Endothelial cell of umbilical vein (primary cell): Measurements from ENCODE around the gene CDC42BPB. TPM values are rescaled to one million over a fixed set of nuclear protein-coding genes. Genes with fewer than 3 reads are reported as not detected.

Experiments
- BruUV-seq: library from RNA; stranded (reverse); fragments of 400-500 nt; replicated peaks from 2 replicates; lab custom pipeline; 2021; lab: Mats Ljungman, UMichigan
- CTCF ChIA-PET: fragments of 300-600, 350-600 bp; sonication (Branson Sonifier 250); formaldehyde crosslinking; loops from one replicate; lab custom pipeline; 2021; ENCODE audit warnings: antibody characterized with exemption, inconsistent platforms; lab: Charles Lee
- POLR2A ChIA-PET: fragments of 300-600, 350-600 bp; sonication (Branson Sonifier 250); formaldehyde crosslinking; loops from one replicate; lab custom pipeline; 2021; ENCODE audit warnings: antibody characterized with exemption, inconsistent platforms; lab: Charles Lee
- DNase-seq: peaks from one replicate; pipeline ENCODE4 v3.0.0-alpha.2; 2011; ENCODE audit warnings: low read depth, low spot score
- FAIRE-seq: peaks from 2 replicates; lab custom pipeline; 2011; peaks lifted over from hg19 to GRCh38; lab: Jason Lieb, UNC
- H2AFZ ChIP-seq: 2 replicates; pipeline ENCODE4 v1.6.0; 2012; ENCODE audit warnings: low read depth, low read length, control low read depth, inconsistent platforms
- H3K27ac ChIP-seq: 2 replicates; pipeline ENCODE4 v1.5.1; 2011; ENCODE audit warnings: low read depth, mild to moderate bottlenecking, control low read depth, low read length, moderate library complexity; ENCODE audit not compliant: insufficient read depth
- H3K27me3 ChIP-seq, 2 experiments: 2 replicates each; pipeline versions ENCODE4 v1.6.0 to v1.6.1; 2011; ENCODE audit warnings: low read length in 2 of 2, mixed read lengths in 1 of 2; ENCODE audit not compliant: control insufficient read depth in 2 of 2, insufficient read depth in 2 of 2
- H3K36me3 ChIP-seq, 2 experiments: 2 replicates in 1 of 2; 3 replicates in 1 of 2; pipeline ENCODE4 v1.5.1; 2011; ENCODE audit warnings: low read length in 2 of 2, mild to moderate bottlenecking in 1 of 2, moderate library complexity in 1 of 2; ENCODE audit not compliant: control insufficient read depth in 2 of 2, insufficient read depth in 2 of 2; ENCODE audit errors: extremely low read depth in 1 of 2
- H3K4me1 ChIP-seq: 3 replicates; pipeline ENCODE4 v1.5.1; 2011; ENCODE audit warnings: mild to moderate bottlenecking, low read length; ENCODE audit not compliant: control insufficient read depth, insufficient read depth; ENCODE audit errors: extremely low read depth
- H3K4me2 ChIP-seq: 2 replicates; pipeline ENCODE4 v1.6.1; 2011; ENCODE audit warnings: low read length, control low read depth, mixed read lengths; ENCODE audit not compliant: insufficient read depth
- H3K4me3 ChIP-seq, 3 experiments: fragments of 200-600 bp in 1 of 3; sonication (generic), shearing (Covaris generic) in 1 of 3; replicated peaks in 1 of 3; 2 replicates each; pipeline ENCODE4 v1.5.1; 2011 to 2016; ENCODE audit warnings: control low read depth in 3 of 3, low read length in 3 of 3, mild to moderate bottlenecking in 2 of 3, inconsistent platforms in 1 of 3, low read depth in 1 of 3, moderate library complexity in 1 of 3; ENCODE audit not compliant: insufficient read depth in 1 of 3
- H3K79me2 ChIP-seq: 2 replicates; pipeline ENCODE4 v1.6.0; 2012; ENCODE audit warnings: low read length, inconsistent platforms; ENCODE audit not compliant: control insufficient read depth, insufficient read depth
- H3K9ac ChIP-seq: replicated peaks from 2 replicates; pipeline ENCODE3; 2011; ENCODE audit warnings: low read length, control low read depth; ENCODE audit not compliant: insufficient read depth; ENCODE audit errors: extremely low read depth
- H3K9me1 ChIP-seq: replicated peaks from 3 replicates; pipeline ENCODE4 v1.6.0; 2011; ENCODE audit warnings: mild to moderate bottlenecking, low read length; ENCODE audit not compliant: control insufficient read depth, insufficient read depth; ENCODE audit errors: extremely low read depth
- H3K9me3 ChIP-seq: replicated peaks from 2 replicates; pipeline ENCODE4 v1.5.1; 2012; ENCODE audit warnings: low read length, inconsistent platforms; ENCODE audit not compliant: control insufficient read depth, insufficient read depth
- H4K20me1 ChIP-seq: replicated peaks from 2 replicates; pipeline ENCODE3; 2011; ENCODE audit warnings: mild to moderate bottlenecking, low read length; ENCODE audit not compliant: control insufficient read depth, insufficient read depth; ENCODE audit errors: extremely low read depth
- CTCF ChIP-seq, 2 donors: IDR thresholded peaks; 1 replicate in 1 of 2; 2 replicates in 1 of 2; pipeline ENCODE4 v1.5.1; 2011; ENCODE audit warnings: low read length in 2 of 2, mild to moderate bottlenecking in 2 of 2, moderate library complexity in 2 of 2, control low read depth in 1 of 2, inconsistent platforms in 1 of 2, low read depth in 1 of 2; ENCODE audit not compliant: insufficient read depth in 1 of 2; ENCODE audit errors: extremely low read depth in 1 of 2
- EZH2 ChIP-seq: IDR thresholded peaks from 2 replicates; pipeline ENCODE4 v1.6.1; 2012; ENCODE audit warnings: borderline replicate concordance, low read depth, mild to moderate bottlenecking, moderate library complexity, low read length, inconsistent platforms; ENCODE audit not compliant: severe bottlenecking
- FOS ChIP-seq: IDR thresholded peaks from 2 replicates; pipeline ENCODE4 v1.6.1; 2011; ENCODE audit warnings: mild to moderate bottlenecking, low read length, moderate library complexity, borderline replicate concordance; ENCODE audit not compliant: insufficient read depth
- GATA2 ChIP-seq: IDR thresholded peaks from 2 replicates; pipeline ENCODE4 v1.7.0; 2011; ENCODE audit warnings: low read depth, mild to moderate bottlenecking, moderate library complexity, mixed read lengths, low read length; ENCODE audit not compliant: insufficient read length, insufficient read depth
- JUN ChIP-seq: IDR thresholded peaks from 2 replicates; pipeline ENCODE4 v1.6.1; 2011; ENCODE audit warnings: borderline replicate concordance, low read depth; ENCODE audit not compliant: insufficient read length, insufficient read depth
- MAX ChIP-seq: IDR thresholded peaks from 2 replicates; pipeline ENCODE4 v1.6.1; 2011; ENCODE audit not compliant: insufficient read depth, insufficient read length
- MYC ChIP-seq: IDR thresholded peaks from one replicate; pipeline ENCODE4 v1.6.1; 2011; ENCODE audit warnings: mild to moderate bottlenecking, low read depth, low read length
- POLR2A ChIP-seq: IDR thresholded peaks from 2 replicates; pipeline ENCODE4 v1.6.1; 2012; ENCODE audit warnings: low read depth, mild to moderate bottlenecking, control low read depth, low read length
- POLR2AphosphoS5 ChIP-seq: IDR thresholded peaks from 2 replicates; pipeline ENCODE4 v1.6.1; 2012; ENCODE audit warnings: low read depth, mild to moderate bottlenecking, control low read depth, low read length, moderate library complexity; ENCODE audit not compliant: insufficient read depth
- dilution Hi-C: fragments of 300-500 bp; cut with MboI; formaldehyde crosslinking; loops from one replicate; pipeline ENCODE4 v1.15.0; 2019; ENCODE audit warnings: low sequenced_read_pairs; ENCODE audit not compliant: extremely low pct_ligation_motif_present
- intact Hi-C: fragments of 100-400 bp; cut with micrococcal nuclease; formaldehyde crosslinking; loops from one replicate; pipeline ENCODE4 v1.10.0; 2022
- polyA plus RNA-seq, 4 experiments: library from polyadenylated mRNA; depleted of rRNA in 3 of 4; stranded (reverse) in 3 of 4; unstranded in 1 of 4; fragments of >200 nt; gene quantifications; 2 replicates each; pipeline versions ENCODE4 v1.2.1 to v1.2.3, GENCODE V29; 2011 to 2012; ENCODE audit warnings: missing spikeins in 1 of 4
- total RNA-seq: library from RNA; stranded (reverse); gene quantifications from 2 replicates; pipeline ENCODE4 v1.2.3, GENCODE V29; 2021

Gene CDC42BPB
- total and polyA plus RNA-seq, 2 donors (not counting 3 experiments of a cell fraction or from before 2014, with no cell fraction given): 82.6 to 131 TPM

DNA sequence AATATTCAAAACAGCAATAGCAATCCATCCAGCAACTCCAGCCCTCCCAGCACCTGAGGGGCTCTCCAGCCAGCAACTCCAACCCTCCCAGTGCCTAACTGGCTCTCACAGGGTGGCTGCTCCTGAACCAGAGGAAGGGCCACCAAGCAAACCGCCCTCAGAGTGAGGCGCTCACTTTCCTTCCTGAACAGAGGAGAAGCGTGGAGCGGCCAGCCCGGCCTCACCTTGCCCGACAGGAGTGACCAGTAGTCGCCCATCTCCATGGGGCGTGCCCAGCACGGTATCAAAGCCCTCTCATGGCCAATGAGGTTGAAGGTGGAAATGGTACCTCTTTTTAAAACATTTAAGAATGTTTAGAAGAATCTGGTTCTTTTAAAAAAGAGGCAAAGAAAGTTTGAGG is 27.4 kb downstream of the CDC42BPB start:
- Histone ChIP-seq H3K4me2 (no peak overlapping the region), H3K4me1 (peaks cover 17% of the 10 kb centered on the region), H2AFZ (no peak overlapping the region), H3K27ac (no peak overlapping the region), H3K9me3 (no peaks in the 10 kb centered on the region), H3K27me3 (no peaks in the 10 kb centered on the region), H3K79me2 (peaks cover 90% of the 10 kb centered on the region), H3K36me3 (no peaks in the 10 kb centered on the region), H4K20me1 (peaks cover 2% of the 10 kb centered on the region), H3K4me3 (no peak overlapping the region), H3K9ac (no peak overlapping the region), H3K9me1 (no peaks in the 10 kb centered on the region)
- TF ChIP-seq GATA2 (no peak), EZH2 (no peak), POLR2AphosphoS5 (no peak), JUN (no peak), POLR2A (no peak), MAX (no peak), FOS (no peak), CTCF (IDR thresholded peaks at IDR 0.05; ENCODE audit: extremely low read depth in 1 of 2, insufficient read depth in 1 of 2, low read depth in 1 of 2, low read length in 2 of 2) (no peak), MYC (no peak)
- FAIRE-seq: no peak
- DNase-seq: no peak
- intact Hi-C loops: no loop called here
- no TSS peak for BruUV-seq
- ChIA-PET POLR2A (interaction anchor here (0.7 kb wide), 1 partner anchor 18 kb away, joined by 6 read pairs; no protein-coding TSS in a partner anchor), CTCF (no interaction called here)
- dilution Hi-C loops: no loop called here
